Stimulated activated CD4-positive, alpha-beta T cell treated with anti-CD3 and anti-CD28 coated beads, TNF-alpha, amount 100 ng/mL, for 24 hours (primary cell): ENCODE results near the gene OR52I2.

Source experiments
- DNase-seq, 3 experiments: peaks; one replicate each; pipeline ENCODE4 v3.0.0-alpha.2; 2020; ENCODE audit warnings: low read depth in 3 of 3

Gene OR52I2

DNA sequence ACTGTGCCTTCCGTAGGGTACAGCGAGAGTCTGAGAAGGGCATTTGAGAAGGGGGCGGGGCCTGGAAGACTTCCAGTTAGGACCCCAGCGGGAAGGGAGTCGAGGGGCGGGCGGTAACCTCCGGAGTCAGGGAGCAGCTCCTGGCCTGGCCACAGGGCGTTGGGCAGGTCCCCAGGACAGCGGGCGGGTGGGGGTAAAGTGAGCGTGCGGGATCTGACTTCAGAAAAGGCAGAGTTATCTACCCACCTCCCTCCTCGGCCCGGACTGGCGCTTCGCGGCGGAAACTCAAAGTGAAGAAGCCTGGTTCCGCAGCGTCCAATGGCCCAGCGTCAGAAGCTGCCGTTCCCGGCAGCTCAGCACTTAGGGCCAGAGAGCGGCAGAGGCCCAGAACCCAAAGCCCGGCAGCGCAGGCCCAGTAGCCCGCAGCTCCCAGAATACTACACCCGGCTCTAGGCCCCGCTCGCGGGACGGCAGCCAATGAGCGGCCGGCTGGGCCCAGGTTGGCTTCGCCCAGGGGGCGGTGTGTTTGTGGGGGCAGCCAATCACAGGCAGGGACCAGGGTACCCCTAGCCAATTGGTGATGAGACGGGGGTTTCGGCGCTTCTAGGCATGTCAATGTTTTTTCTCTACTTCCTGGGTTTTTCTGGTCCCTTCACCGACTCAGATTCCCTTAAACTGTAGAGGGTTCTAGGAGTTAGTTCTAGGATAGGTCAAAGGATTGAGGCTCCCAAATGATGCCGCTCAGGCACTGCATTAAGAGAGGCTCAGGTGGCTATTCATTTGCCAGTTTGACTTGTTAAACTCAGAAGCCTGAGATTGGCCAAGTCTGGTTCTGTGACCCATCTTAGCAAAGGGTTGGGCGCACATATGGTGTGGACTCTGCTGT lies 26.5 kb downstream of the OR52I2 start, which contains the start of gene TRIM68:
TSS of gene TRIM68 (minus strand) at position 451 of the 886 bp plus-strand sequence. CDS start 2,727 bp downstream, outside the sequence.
- peak; percentile 89 to 92 (median 91) for DNase-seq

- DNase-seq = no peak
Observed at GRCh38 chr11:4610258-4610935, 28.9 kb downstream of the OR52I2 start.

DNA sequence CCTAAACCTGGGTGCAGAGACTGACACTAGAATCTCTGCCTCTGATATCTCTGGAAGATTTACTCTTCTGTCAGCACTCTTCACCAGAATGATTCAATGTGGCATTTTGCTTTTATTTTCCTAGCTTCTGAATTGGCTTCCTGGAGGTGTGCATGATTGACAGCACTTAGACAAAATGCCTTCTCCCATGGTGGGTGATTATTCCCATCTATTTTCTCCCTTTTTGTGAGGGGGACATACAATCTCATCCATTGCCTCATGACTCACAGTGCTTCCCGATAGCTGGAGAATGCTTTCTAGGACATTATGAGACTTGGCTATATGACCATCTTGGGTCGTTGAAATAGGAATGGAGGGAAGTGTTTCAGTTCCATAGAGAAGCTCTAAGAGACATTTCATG lies 30.4 kb downstream of the OR52I2 start:
- no peak for DNase-seq

DNA sequence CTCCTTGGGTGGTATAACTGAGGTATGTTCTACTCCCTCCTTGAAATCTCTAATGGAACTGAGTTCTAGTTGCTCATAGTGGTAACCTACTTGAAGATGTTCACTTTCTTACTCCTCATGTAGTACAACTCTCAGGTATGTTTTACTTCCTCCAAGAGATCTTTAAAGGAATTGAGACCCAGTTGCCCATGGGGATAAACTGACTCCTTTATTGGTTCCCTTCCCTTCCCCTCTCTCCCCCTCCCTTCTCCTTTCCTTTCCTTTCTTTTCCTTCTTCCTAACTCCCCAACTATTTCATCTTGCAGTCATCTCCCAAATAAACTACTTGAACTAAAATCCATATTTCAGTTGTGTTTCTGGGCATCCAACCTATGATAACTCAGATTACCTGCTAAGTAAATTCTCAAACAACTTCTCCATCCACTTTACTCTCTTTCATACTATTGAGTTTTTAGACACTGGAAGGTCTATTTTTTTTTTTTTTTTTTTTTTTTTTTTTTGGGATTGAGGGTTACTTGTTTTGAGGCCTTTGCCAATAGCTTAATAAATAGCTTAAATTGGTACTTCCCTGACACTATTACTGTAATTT lies 34.4 kb downstream of the OR52I2 start:
- no peak for DNase-seq

GRCh38 chr11:4619514-4619913 lies 38.0 kb downstream of the OR52I2 start:
- DNase-seq = no peak

- DNase-seq = peak in 2 of 3 experiments; percentile 26 to 27
Observed at GRCh38 chr11:4626207-4627099, 44.9 kb downstream of the OR52I2 start.

- DNase-seq = no peak
Observed at GRCh38 chr11:4636136-4636535, 54.6 kb downstream of the OR52I2 start.

DNA sequence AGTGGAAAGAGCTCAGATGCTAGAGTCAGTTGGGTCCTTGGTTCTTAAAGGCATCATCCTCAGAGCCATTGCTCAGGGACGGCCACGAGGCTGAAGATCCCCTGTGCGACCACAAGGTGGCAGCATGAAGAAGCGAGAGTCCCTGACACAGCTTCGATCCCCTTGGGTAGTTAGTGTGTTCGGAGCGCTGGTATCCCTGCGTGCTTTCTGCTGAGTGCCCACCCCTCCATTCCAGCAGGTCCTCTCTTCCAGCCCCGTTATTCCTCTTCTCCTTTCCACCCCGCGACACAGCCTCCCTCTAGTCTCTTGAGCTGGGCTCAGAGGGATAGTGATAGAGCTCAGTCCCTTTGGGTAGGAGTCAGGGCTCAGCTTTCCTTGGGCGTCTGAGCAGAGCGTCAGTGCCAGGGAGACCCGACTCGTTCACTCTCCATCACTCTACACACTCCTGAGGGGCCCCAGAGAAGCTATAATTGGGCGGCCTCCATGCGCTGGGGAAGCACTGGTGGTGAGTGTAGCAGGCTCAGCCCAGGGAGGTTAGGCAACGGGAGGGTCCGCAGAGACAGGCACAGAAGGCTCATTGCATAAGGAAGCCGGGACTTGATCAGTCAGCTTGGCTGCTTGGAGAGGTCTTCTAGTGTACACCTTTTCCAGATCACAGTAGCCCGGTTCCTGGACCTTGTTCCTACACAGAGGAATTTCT lies 55.6 kb downstream of the OR52I2 start, which contains the start of gene OR51D1:
TSS of gene OR51D1 (plus strand) at position 516 of the 700 bp plus-strand sequence. CDS start 2,314 bp downstream, outside the sequence.
- peak; percentile 43 to 65 (median 50) for DNase-seq

DNA sequence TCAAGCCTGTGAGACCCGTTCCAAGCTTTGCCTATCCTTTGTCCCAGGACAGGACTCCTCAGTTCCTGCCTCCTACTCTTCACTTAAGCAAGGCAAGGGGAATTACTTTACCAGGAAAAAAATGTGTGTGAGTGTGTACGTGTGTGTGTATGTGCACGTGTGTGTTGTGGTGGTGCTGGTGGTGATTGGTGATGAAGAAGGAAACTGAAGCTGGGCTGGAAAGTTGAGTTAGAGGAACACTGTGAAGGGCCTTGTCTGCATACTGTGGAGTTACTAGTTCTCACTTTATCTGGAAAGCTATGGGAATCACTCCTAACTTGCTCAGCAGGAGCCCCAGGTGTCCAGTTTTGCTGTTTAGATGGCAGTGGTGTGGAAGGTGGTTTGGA lies 56.1 kb downstream of the OR52I2 start:
- no peak for DNase-seq

GRCh38 chr11:4639931-4640330 lies 58.4 kb downstream of the OR52I2 start:
- DNase-seq = no peak

DNA sequence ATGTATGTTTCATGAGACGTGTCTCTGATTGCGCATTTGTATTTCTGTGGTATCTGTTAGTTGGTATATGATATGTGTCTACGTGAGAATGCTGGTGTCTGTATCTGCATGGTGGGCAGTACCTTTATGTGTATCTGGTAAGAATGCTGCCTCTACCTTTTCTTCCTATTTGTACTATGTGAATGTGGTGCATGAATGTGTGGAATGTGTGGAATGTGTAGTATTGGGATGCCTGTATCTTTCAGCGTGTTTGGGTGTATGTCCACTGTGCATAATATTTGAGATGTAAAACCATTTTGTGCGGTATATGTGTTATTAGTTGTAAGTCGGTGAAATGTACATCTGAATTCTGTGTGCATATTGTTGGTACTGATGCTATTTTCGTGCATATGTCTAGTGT lies 60.0 kb downstream of the OR52I2 start:
- DNase-seq = no peak

DNA sequence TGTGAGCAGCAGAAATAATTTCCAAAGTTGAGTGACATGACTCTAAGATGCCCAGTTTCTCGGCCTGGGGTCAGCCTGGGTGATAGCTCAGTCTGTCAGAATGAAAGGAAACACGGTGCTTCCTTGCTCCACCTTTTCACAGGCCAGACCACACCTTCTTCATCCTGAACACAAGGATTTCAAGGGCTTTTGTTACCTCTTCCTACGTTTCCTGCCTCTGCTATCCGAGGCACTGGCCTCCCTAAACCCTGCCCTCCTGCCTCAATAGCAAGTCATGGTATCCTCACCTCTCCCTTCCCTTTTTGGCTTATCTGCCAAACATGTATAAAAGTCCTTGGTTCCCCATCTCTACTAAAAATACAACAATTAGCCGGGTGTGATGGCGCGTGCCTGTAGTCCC lies 60.5 kb downstream of the OR52I2 start:
- no peak for DNase-seq
